NCI-H1417 treated with DMSO at 0.1 percent for 48 hours (cell line): ENCODE results near the gene SLC37A3.
"Not testable (repeated sequence)": the region's sequence is repeated elsewhere in the genome, so short reads cannot be mapped to it uniquely, and the experiment has no call there.

Experiments
- DNase-seq: peaks from one replicate; lab custom pipeline; 2025; lab: John Stamatoyannopoulos, UW

Gene SLC37A3

GRCh38 chr7:140314573-140315480 is 83.5 kb downstream of the SLC37A3 start:
- no peak for DNase-seq

GRCh38 chr7:140312141-140312846 is 86.0 kb downstream of the SLC37A3 start:
- DNase-seq, result no peak

GRCh38 chr7:140311128-140311527 is 87.2 kb downstream of the SLC37A3 start:
- not testable (repeated sequence) for DNase-seq

GRCh38 chr7:140310337-140311002 is 87.9 kb downstream of the SLC37A3 start:
- no peak for DNase-seq

- no peak for DNase-seq
Measured at GRCh38 chr7:140308060-140308459, 90.3 kb downstream of the SLC37A3 start.

GRCh38 chr7:140304191-140304799 is 94.0 kb downstream of the SLC37A3 start:
- no peak for DNase-seq

GRCh38 chr7:140300243-140301136 is 97.8 kb downstream of the SLC37A3 start:
- DNase-seq, result no peak

GRCh38 chr7:140298213-140298612 is 100.1 kb downstream of the SLC37A3 start:
- no peak for DNase-seq

- no peak for DNase-seq
Measured at GRCh38 chr7:140297192-140297591, 101.1 kb downstream of the SLC37A3 start.

GRCh38 chr7:140295224-140295738 is 103.0 kb downstream of the SLC37A3 start:
- no peak for DNase-seq

- no peak for DNase-seq
Measured at GRCh38 chr7:140294454-140294853, 103.9 kb downstream of the SLC37A3 start.

- no peak for DNase-seq
Measured at GRCh38 chr7:140292438-140292837, 105.9 kb downstream of the SLC37A3 start.

GRCh38 chr7:140289804-140290203 is 108.5 kb downstream of the SLC37A3 start:
- DNase-seq, result no peak

GRCh38 chr7:140287988-140288387 is 110.3 kb downstream of the SLC37A3 start:
- DNase-seq, result no peak

- no peak for DNase-seq
Measured at GRCh38 chr7:140285938-140286337, 112.4 kb downstream of the SLC37A3 start.

GRCh38 chr7:140284062-140284461 is 114.3 kb downstream of the SLC37A3 start:
- no peak for DNase-seq
